Measurements from ENCODE around the gene KRTAP5-11. TPM values are rescaled to one million over a fixed set of nuclear protein-coding genes. Genes with fewer than 3 reads are reported as not detected.

KRTAP5-11 gene
- total and polyA plus RNA-seq, 2 of the 8 experiments (the other 6 are each of a cell fraction or from before 2014, with no cell fraction given) = not detected

DNA sequence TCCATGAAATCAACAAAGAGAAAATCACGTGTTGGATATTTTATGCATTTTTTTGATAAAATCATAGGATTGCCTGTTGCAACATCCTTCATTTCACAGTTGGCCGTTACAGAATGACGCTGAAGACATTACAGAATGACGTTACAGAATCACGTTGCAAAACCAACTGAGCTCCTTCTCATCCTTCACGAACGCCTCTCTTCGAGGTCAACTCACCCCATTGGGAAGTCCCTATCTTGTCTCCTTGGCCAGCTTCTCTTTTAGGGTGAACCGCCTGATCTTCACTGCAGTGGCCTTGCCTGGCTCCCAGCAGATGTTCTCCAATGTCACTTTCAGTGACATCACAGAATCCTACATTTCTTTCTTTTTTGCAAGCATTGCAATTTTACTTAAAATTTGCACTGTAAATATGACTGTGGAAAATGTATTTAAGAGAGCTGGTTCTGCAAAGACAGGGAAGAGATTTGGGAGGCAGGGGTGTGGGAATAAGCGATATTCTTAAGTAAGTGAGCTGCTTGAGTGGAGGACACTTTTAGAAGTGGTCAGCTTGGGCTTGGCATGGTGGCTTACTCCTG, 50.6 kb downstream of the KRTAP5-11 start (continued):
- TF ChIP-seq CHD7 (IDR thresholded peaks at IDR 0.05; ENCODE audit: insufficient replicate concordance, low read length) = no peak
- TF ChIP-seq SP4 (IDR thresholded peaks at IDR 0.05; ENCODE audit: low read length) = no peak
- no peak for TF ChIP-seq YY1 (IDR thresholded peaks at IDR 0.05; ENCODE audit: low read depth, low read length)
- no peak for TF ChIP-seq SAP30 (IDR thresholded peaks at IDR 0.05; ENCODE audit: insufficient read depth, insufficient replicate concordance, low read length)
- no peak for TF ChIP-seq BCL11A (IDR thresholded peaks at IDR 0.05; ENCODE audit: low read depth in 2 of 2, low read length in 2 of 2)
- no peak for TF ChIP-seq BACH1 (IDR thresholded peaks at IDR 0.05; ENCODE audit: low read length)

All from H1 (cell line).